Neutrophil (primary cell): ENCODE results near the gene NUTM2F.
"Not testable (repeated sequence)": the region's sequence is repeated elsewhere in the genome, so short reads cannot be mapped to it uniquely, and the experiment has no call there.

ENCODE experiments used
- H3K27ac ChIP-seq: fragments of 200-600 bp; sonication (generic); 2 replicates; pipeline ENCODE4 v1.5.1; 2016; ENCODE audit warnings: mild to moderate bottlenecking, moderate library complexity
- H3K27me3 ChIP-seq: fragments of 200-600 bp; sonication (generic); 2 replicates; pipeline ENCODE4 v1.6.0; 2016; ENCODE audit warnings: mild to moderate bottlenecking
- H3K36me3 ChIP-seq: fragments of 200-600 bp; sonication (generic); 2 replicates; pipeline ENCODE4 v1.5.1; 2017
- H3K4me1 ChIP-seq, 2 experiments: fragments of 200-600 bp in 1 of 2; sonication (generic) in 1 of 2; 1 replicate in 1 of 2; 2 replicates in 1 of 2; pipeline versions ENCODE4 v1.5.1 to v1.6.1; 2013 to 2016; ENCODE audit warnings: low read depth in 1 of 2, low read length in 1 of 2, mild to moderate bottlenecking in 1 of 2, moderate library complexity in 1 of 2; ENCODE audit not compliant: control insufficient read depth in 1 of 2, insufficient read depth in 1 of 2
- H3K4me3 ChIP-seq, 2 experiments: fragments of 200-600 bp in 1 of 2; sonication (generic) in 1 of 2; 1 replicate in 1 of 2; 2 replicates in 1 of 2; pipeline ENCODE4 v1.5.1; 2013 to 2016; ENCODE audit warnings: low read depth in 1 of 2, low read length in 1 of 2, mild to moderate bottlenecking in 1 of 2, moderate library complexity in 1 of 2
- H3K9me3 ChIP-seq: fragments of 200-600 bp; sonication (generic); 2 replicates; pipeline ENCODE4 v1.5.1; 2016
- TF ChIP-seq, protein P1 (sequence below): fragments of 200-600 bp; sonication (generic); IDR thresholded peaks from 2 replicates; pipeline ENCODE4 v1.5.1; 2016; ENCODE audit warnings: antibody characterized with exemption

Gene NUTM2F, protein sequence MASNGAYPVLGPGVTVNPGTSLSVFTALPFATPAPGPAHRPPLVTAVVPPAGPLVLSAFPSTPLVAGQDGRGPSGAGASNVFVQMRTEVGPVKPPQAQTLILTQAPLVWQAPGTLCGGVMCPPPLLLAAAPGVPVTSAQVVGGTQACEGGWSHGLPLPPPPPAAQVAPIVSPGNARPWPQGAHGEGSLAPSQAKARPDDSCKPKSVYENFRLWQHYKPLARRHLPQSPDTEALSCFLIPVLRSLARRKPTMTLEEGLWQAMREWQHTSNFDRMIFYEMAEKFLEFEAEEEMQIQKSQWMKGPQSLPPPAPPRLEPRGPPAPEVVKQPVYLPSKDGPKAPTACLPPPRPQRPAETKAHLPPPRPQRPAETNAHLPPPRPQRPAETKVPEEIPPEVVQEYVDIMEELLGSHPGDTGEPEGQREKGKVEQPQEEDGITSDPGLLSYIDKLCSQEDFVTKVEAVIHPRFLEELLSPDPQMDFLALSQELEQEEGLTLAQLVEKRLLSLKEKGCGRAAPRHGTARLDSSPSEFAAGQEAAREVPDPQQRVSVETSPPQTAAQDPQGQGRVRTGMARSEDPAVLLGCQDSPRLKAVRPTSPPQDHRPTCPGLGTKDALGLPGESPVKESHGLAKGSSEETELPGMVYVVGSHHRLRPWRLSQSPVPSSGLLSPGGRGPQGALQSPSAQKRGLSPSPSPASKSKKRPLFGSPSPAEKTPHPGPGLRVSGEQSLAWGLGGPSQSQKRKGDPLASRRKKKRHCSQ

DNA sequence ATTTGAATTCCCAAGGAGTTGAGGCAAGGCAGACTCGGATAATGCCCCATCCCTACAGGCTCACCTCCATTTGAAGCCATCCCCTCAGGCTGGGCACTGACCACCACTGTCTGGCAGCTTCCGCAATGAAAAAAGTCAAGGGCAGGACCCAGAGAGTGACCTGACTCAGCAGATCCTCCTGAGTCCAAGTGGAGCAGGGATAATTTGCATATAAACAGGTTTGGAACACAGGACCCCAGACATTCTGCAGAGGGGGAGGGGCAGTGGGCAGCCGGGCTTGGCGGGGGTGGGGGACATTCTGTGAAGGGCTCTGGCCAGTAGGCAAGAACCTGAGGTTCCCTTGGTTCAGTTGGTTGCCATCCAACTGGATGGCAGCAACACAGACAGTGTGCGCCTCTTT lies at the start of gene NUTM2F:
NUTM2F (minus strand) TSS at position 101 of the 400 bp plus-strand sequence; CDS start at position 80, 21 bp downstream.
- not testable (repeated sequence) for H3K4me1 ChIP-seq, H3K27me3 ChIP-seq, H3K9me3 ChIP-seq, H3K36me3 ChIP-seq, H3K4me3 ChIP-seq
- peak within 1 kb of the TSS; percentile 68 for H3K27ac ChIP-seq

DNA sequence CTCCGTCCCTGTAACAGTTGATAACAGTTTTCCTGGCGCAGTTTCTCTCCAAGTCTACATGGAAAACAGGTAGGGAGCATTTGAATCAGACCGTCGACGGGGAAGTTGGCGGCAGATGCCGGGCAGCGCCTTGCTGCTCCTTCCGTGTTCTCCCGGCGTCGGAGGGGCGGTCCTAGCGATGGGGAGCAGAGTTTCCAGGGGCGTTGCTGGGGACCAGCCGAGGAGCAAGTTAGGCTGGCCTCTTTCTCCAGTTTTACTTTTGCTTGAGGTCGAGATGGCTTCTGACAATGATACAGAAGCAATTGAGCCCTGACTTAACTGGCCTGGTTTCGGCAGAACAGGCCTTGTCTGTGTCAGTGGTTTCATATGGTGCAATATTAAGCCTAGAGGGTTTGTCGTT lies 46.8 kb upstream of the NUTM2F start:
- peak overlapping the region; percentile 77 for H3K27ac ChIP-seq
- peak overlapping the region; percentile 54 to 65 for H3K4me3 ChIP-seq
- H3K9me3 ChIP-seq, H3K36me3 ChIP-seq, H3K27me3 ChIP-seq: not testable (repeated sequence)
- peaks cover 11 to 17% of the 10 kb centered on the region in 2 experiments for H3K4me1 ChIP-seq

DNA sequence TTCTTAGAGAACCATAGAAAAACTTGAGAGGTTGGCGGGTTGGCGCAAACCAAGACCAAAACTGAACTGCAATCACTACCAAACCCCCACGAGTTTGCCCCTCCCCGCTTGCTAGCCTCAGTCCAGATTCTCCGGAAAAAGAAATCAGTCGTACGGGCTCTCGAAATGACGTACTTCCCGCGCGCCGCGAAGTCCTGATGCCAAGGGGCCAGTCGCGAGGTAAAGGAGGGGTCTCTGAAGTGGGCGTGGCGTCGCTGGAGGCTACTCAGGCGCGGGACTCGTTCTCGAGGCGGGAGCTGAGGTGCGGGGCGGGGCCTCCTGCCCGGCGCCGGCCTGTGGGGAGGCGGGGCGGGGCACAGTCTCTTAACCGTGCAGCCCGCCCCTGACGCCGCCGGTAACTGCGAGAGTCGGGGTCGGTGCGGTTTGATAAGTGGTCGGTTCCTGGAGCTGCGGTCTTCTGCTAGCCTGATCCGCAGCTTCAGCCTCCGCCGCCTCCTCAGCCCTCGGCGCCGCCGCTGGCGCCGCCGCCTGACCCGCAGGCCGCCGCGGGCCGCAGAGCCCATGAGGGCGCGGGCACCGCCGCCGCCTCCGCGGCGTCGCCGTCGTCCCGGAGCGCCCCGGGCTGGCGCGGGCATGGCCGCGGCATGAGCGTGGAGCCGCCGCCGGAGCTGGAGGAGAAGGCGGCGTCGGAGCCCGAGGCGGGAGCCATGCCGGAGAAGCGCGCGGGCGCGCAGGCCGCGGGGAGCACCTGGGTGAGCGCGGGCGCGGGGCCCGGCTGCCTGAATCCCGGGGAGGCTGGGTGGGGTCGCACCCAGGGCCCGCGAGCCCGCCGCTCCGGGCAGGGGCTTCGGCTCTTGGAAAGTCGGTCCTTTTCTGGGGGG lies 46.0 kb upstream of the NUTM2F start:
- H3K4me3 ChIP-seq: peak overlapping the region; percentile 54 to 65
- H3K36me3 ChIP-seq, H3K27me3 ChIP-seq, H3K9me3 ChIP-seq: not testable (repeated sequence)
- peak overlapping the region; percentile 77 for H3K27ac ChIP-seq
- peaks cover 8 to 11% of the 10 kb centered on the region in 2 experiments for H3K4me1 ChIP-seq
- TF ChIP-seq, protein P1, sequence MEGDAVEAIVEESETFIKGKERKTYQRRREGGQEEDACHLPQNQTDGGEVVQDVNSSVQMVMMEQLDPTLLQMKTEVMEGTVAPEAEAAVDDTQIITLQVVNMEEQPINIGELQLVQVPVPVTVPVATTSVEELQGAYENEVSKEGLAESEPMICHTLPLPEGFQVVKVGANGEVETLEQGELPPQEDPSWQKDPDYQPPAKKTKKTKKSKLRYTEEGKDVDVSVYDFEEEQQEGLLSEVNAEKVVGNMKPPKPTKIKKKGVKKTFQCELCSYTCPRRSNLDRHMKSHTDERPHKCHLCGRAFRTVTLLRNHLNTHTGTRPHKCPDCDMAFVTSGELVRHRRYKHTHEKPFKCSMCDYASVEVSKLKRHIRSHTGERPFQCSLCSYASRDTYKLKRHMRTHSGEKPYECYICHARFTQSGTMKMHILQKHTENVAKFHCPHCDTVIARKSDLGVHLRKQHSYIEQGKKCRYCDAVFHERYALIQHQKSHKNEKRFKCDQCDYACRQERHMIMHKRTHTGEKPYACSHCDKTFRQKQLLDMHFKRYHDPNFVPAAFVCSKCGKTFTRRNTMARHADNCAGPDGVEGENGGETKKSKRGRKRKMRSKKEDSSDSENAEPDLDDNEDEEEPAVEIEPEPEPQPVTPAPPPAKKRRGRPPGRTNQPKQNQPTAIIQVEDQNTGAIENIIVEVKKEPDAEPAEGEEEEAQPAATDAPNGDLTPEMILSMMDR: peak; percentile 11

DNA sequence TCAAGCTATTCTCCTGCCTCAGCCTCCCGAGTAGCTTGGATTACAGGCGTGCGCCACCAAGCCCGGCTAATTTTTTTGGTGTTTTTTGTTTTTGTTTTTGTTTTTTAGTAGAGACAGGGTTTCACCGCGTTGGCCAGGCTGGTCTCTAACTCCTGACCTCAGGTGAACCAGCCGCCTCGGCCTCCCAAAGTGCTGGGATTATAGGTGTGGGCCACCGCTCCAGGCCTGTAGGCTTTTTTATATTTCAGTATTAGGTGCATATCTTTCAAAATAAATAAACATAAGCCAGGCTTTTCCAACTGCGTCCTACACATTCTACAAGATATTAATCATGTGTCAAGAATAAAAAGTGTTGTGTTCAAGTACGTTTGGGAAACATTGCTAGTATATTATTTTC lies 45.3 kb upstream of the NUTM2F start:
- Histone ChIP-seq H3K4me1 (peaks cover 7 to 11% of the 10 kb centered on the region in 2 experiments), H3K27ac (peak overlapping the region; percentile 77), H3K4me3 (peak overlapping the region; percentile 54 to 65)
- H3K36me3 ChIP-seq, H3K9me3 ChIP-seq, H3K27me3 ChIP-seq: not testable (repeated sequence)

DNA sequence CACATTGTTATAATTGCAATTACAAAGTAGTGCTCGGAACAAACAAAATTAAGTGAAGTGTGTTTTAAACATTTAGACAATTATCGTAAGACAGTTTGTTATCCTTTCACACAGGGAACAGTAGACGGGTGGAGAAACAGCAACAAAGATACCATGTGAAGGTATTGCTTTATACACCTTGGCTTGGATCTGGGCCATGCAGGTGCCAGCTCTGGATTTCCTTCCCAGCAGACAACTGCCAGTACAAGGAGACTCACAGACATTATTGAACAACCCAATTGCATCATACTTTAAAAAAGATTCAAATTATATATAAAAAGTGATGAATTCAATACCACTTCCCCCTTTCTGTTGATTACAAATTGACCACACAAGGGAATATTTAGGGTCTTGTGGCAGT lies 41.8 kb upstream of the NUTM2F start:
- not testable (repeated sequence) for H3K4me3 ChIP-seq

DNA sequence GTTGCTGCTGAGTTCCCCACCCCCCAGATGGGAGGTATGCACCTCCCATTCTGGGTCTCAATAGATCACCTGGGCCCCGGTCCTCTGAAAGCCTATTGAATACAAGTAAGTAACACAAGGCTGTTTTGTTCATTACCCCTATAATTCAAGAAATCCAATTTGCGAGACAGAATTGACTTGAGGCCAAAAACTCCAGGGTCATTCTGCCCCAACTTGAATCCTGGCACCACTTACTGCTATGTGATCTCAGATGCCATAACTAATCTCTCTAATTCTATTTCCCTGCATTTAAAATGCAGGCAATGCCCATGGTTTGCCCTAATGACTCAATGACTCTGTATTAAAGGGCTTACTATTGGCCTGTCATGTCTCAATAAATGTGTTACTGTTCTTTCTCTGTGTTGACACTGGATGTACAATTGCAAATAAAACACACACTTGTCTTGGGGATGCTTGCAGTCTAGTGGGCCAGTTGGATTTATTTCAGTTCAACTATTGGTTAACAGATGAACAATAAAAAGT lies 35.7 kb upstream of the NUTM2F start:
- not testable (repeated sequence) for H3K27ac ChIP-seq, H3K9me3 ChIP-seq, H3K4me3 ChIP-seq, H3K27me3 ChIP-seq, H3K36me3 ChIP-seq
- H3K4me1 ChIP-seq: peaks cover 17 to 18% of the 10 kb centered on the region in 2 experiments

More for the DNA sequence above, 41.8 kb upstream of the NUTM2F start:
- H3K27ac ChIP-seq, H3K4me1 ChIP-seq, H3K9me3 ChIP-seq, H3K27me3 ChIP-seq, H3K36me3 ChIP-seq: not testable (repeated sequence)

DNA sequence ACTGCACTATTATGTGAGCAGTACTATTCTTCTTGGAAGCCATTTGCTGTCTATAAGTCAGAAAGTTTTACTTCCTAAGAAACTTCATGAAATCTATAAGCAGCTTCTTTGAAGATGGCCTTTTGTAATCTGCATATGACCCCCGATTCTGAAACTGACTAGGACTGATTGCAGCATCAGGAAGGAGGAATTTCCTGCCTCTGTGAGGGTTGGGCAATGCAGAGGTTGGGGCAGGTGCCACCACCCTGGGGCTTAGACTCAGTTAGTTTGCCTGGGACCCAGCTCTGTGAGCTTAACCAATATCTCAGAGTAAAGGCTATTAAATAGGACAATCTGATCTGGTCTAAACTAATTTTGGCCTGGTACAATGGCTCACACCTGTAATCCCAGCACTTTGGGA lies 28.7 kb upstream of the NUTM2F start:
- H3K9me3 ChIP-seq, H3K4me3 ChIP-seq, H3K36me3 ChIP-seq, H3K27me3 ChIP-seq: not testable (repeated sequence)
- H3K4me1 ChIP-seq: peaks cover 40 to 43% of the 10 kb centered on the region in 2 experiments
- peak overlapping the region; percentile 71 for H3K27ac ChIP-seq

DNA sequence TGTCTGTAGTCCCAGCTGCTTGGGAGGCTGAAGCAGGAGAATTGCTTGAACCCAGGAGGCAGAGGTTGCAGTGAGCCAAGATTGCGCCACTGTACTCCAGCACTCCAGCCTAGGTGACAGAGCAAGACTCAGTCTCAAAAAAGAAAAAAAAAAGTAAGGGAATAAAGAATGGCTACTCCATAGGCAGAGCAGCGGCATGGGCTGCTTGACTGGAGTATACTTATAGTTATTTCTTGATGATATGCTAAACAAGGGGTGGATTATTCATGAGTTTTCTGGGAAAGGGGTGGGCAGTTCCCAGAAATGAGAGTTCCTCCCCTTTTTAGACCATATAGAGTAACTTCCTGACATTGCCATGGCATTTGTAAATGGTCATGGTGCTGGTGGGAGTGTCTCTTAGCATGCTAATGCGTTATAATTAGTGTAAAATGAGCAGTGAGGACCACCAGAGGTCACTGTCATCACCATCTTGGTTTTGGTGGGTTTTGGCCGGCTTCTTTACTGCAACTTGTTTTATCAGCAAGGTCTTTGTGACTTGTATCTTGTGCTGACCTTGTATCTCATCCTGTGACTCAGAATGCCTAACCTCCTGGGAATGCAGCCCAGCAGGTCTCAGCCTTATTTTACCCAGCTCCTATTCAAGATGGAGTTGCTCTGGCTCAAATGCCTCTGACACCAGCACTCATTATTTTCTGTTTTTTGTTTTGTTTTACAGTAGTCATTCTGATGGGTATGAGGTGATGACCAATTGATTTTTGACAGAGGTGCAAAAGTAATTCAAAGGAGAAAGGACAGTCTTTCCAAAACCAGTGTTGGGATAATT lies 23.7 kb upstream of the NUTM2F start:
- H3K36me3 ChIP-seq, H3K4me3 ChIP-seq, H3K27me3 ChIP-seq, H3K9me3 ChIP-seq: not testable (repeated sequence)
- H3K27ac ChIP-seq: peak overlapping the region; percentile 29
- H3K4me1 ChIP-seq: peaks cover 11 to 17% of the 10 kb centered on the region in 2 experiments

DNA sequence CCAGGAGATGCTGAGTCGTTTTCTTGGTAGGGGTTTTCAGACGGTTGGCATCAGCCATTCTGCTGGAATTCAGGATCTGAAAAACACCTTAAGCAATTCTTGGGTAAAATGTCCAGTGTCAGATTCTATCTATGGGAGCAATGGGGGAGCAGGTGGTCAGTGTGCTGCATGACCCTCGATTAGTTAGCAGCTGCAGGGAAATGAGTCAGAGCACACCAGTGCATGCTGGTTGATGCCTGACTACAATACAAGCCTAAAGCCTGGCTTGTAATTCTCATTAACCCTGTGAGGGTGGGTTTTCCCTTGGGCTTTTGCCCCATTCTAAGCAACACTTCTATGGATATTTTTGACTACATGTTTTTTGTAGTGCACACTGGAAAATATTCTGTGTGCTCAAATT lies 20.3 kb upstream of the NUTM2F start:
- H3K27ac ChIP-seq, H3K4me3 ChIP-seq, H3K9me3 ChIP-seq, H3K36me3 ChIP-seq, H3K27me3 ChIP-seq: not testable (repeated sequence)
- peaks cover 12 to 14% of the 10 kb centered on the region in 2 experiments for H3K4me1 ChIP-seq

DNA sequence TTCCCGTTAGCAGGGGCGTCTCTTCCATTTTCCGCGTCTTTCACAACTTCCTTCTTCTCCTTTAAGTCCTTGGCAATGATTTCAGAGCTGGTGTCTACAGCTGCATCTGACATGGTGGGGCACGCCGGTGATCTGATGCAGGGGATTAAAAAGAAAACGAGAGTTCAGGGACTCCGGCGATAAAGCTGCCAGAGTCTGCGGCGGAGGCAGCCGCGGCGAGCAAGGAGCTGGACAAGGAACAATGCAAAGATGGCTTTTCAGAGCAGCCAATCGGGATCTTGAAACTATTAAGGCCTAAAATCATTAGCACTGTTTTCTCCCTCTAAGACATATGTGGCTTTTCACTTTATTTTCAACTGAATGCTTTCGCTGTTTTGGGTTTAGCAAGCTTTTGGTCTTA lies 19.0 kb upstream of the NUTM2F start:
- Histone ChIP-seq H3K27ac (peak overlapping the region; percentile 69), H3K4me1 (peaks cover 12 to 14% of the 10 kb centered on the region in 2 experiments)
- not testable (repeated sequence) for H3K9me3 ChIP-seq, H3K4me3 ChIP-seq, H3K27me3 ChIP-seq, H3K36me3 ChIP-seq

DNA sequence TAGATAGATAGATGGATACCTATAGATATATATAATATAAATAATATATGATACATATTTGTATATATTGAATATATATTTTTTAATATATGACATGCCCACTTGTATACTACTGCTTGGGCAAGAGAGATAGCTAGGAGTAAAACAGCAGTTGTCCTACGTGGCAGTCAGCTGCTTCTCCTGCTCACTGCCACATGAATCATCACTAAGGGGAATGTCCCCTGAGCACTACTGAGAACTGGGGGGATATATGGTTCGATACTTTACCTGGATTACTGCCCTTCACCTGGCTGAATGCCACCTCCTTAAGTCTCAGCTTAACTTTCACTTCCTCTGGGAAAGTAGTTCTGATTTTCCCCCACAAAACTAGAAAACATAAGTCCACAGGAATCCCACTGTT lies 13.3 kb upstream of the NUTM2F start:
- not testable (repeated sequence) for H3K27me3 ChIP-seq, H3K27ac ChIP-seq, H3K36me3 ChIP-seq, H3K4me1 ChIP-seq, H3K9me3 ChIP-seq, H3K4me3 ChIP-seq
